Activated naive CD8-positive, alpha-beta T cell treated with anti-CD3 and anti-CD28 coated beads, Interleukin-2, amount 50 U/mL, for 24 hours (primary cell): ENCODE measurements around the gene CLCN4.

Experiments used
- ATAC-seq: fragments of 150-1000 bp; cut with Tn5 transposase; one replicate; pipeline ENCODE4 v1.10.0; 2021
- DNase-seq: peaks from one replicate; pipeline ENCODE4 v3.0.0; 2021
- H3K27ac Mint-ChIP-seq: one replicate; pipeline ENCODE4 v1.8.0; 2021; ENCODE audit warnings: mild to moderate bottlenecking, mixed read lengths
- H3K27me3 Mint-ChIP-seq: one replicate; pipeline ENCODE4 v1.8.0; 2021; ENCODE audit warnings: mixed read lengths
- H3K36me3 Mint-ChIP-seq: one replicate; pipeline ENCODE4 v1.8.0; 2021; ENCODE audit warnings: low read depth, mixed read lengths
- H3K4me1 Mint-ChIP-seq: one replicate; pipeline ENCODE4 v1.8.0; 2021; ENCODE audit warnings: mixed read lengths
- H3K4me3 Mint-ChIP-seq: one replicate; pipeline ENCODE4 v1.8.0; 2021; ENCODE audit warnings: mild to moderate bottlenecking, moderate library complexity, mixed read lengths
- H3K9me3 Mint-ChIP-seq: one replicate; pipeline ENCODE4 v1.8.0; 2021; ENCODE audit warnings: mixed read lengths

Gene CLCN4

GRCh38 chrX:10156199-10157031 lies at the start of gene CLCN4:
CLCN4 (plus strand) TSS chrX:10156975; CDS start chrX:10185033, 28,058 bp downstream.
- H3K27me3 Mint-ChIP-seq, result peaks cover 41% of the 10 kb centered on the region
- no peak within 1 kb of the TSS for H3K27ac Mint-ChIP-seq
- no peak for DNase-seq
- peaks cover 16% of the 10 kb centered on the region for H3K4me1 Mint-ChIP-seq
- no peak for ATAC-seq
- H3K36me3 Mint-ChIP-seq, result no peaks in the 10 kb centered on the region
- no peaks in the 10 kb centered on the region for H3K9me3 Mint-ChIP-seq
- H3K4me3 Mint-ChIP-seq, result peak within 1 kb of the TSS; percentile 45

- peaks cover 12% of the 10 kb centered on the region for H3K36me3 Mint-ChIP-seq
- H3K9me3 Mint-ChIP-seq, result no peaks in the 10 kb centered on the region
- H3K4me1 Mint-ChIP-seq, result peaks cover 74% of the 10 kb centered on the region
- ATAC-seq, result no peak
- H3K4me3 Mint-ChIP-seq, result peak overlapping the region; percentile 53
- no peaks in the 10 kb centered on the region for H3K27me3 Mint-ChIP-seq
- H3K27ac Mint-ChIP-seq, result peak overlapping the region; percentile 83
- DNase-seq, result no peak
Measured at GRCh38 chrX:10107483-10107882, 49.3 kb upstream of the CLCN4 start.

- H3K4me3 Mint-ChIP-seq, result no peak overlapping the region
- H3K9me3 Mint-ChIP-seq, result no peaks in the 10 kb centered on the region
- peaks cover 12% of the 10 kb centered on the region for H3K36me3 Mint-ChIP-seq
- no peak for DNase-seq
- H3K4me1 Mint-ChIP-seq, result peaks cover 78% of the 10 kb centered on the region
- peak overlapping the region; percentile 88 for H3K27ac Mint-ChIP-seq
- peak; percentile 11 for ATAC-seq
- H3K27me3 Mint-ChIP-seq, result no peaks in the 10 kb centered on the region
Measured at GRCh38 chrX:10108288-10108687, 48.5 kb upstream of the CLCN4 start.

- Mint-ChIP-seq H3K4me3 (no peak overlapping the region), H3K27ac (peak overlapping the region; percentile 67), H3K4me1 (peaks cover 80% of the 10 kb centered on the region), H3K27me3 (no peaks in the 10 kb centered on the region), H3K9me3 (no peaks in the 10 kb centered on the region), H3K36me3 (peaks cover 9% of the 10 kb centered on the region)
- DNase-seq (no peak), ATAC-seq (no peak)
Measured at GRCh38 chrX:10109695-10110094, 47.1 kb upstream of the CLCN4 start.

GRCh38 chrX:10110316-10110935 lies 46.3 kb upstream of the CLCN4 start:
- no peak for ATAC-seq
- no peaks in the 10 kb centered on the region for H3K9me3 Mint-ChIP-seq
- H3K36me3 Mint-ChIP-seq, result peaks cover 6% of the 10 kb centered on the region
- H3K4me3 Mint-ChIP-seq, result peak overlapping the region; percentile 72
- no peak for DNase-seq
- H3K27ac Mint-ChIP-seq, result peak overlapping the region; percentile 97
- no peaks in the 10 kb centered on the region for H3K27me3 Mint-ChIP-seq
- H3K4me1 Mint-ChIP-seq, result peaks cover 76% of the 10 kb centered on the region

GRCh38 chrX:10110984-10111363 lies 45.8 kb upstream of the CLCN4 start:
- H3K4me1 Mint-ChIP-seq, result peaks cover 71% of the 10 kb centered on the region
- DNase-seq (peak; percentile 59), ATAC-seq (peak; percentile 59)
- no peaks in the 10 kb centered on the region for H3K9me3 Mint-ChIP-seq
- peak overlapping the region; percentile 97 for H3K27ac Mint-ChIP-seq
- H3K27me3 Mint-ChIP-seq, result no peaks in the 10 kb centered on the region
- H3K4me3 Mint-ChIP-seq, result peak overlapping the region; percentile 72
- H3K36me3 Mint-ChIP-seq, result peaks cover 5% of the 10 kb centered on the region

- Mint-ChIP-seq H3K9me3 (no peaks in the 10 kb centered on the region), H3K4me1 (peaks cover 71% of the 10 kb centered on the region), H3K27ac (peak overlapping the region; percentile 97), H3K27me3 (no peaks in the 10 kb centered on the region), H3K4me3 (peak overlapping the region; percentile 72), H3K36me3 (peaks cover 10% of the 10 kb centered on the region)
- ATAC-seq, result peak; percentile 47
- DNase-seq, result peak; percentile 51
Measured at GRCh38 chrX:10111364-10112148, 45.2 kb upstream of the CLCN4 start.

- DNase-seq (no peak), ATAC-seq (no peak)
- peak overlapping the region; percentile 55 for H3K4me3 Mint-ChIP-seq
- peaks cover 62% of the 10 kb centered on the region for H3K4me1 Mint-ChIP-seq
- H3K27me3 Mint-ChIP-seq, result no peaks in the 10 kb centered on the region
- H3K27ac Mint-ChIP-seq, result peak overlapping the region; percentile 66
- H3K9me3 Mint-ChIP-seq, result no peaks in the 10 kb centered on the region
- peaks cover 11% of the 10 kb centered on the region for H3K36me3 Mint-ChIP-seq
Measured at GRCh38 chrX:10112510-10112909, 44.3 kb upstream of the CLCN4 start.

GRCh38 chrX:10115082-10115481 lies 41.7 kb upstream of the CLCN4 start:
- ATAC-seq (no peak), DNase-seq (no peak)
- H3K4me1 Mint-ChIP-seq, result peaks cover 57% of the 10 kb centered on the region
- no peaks in the 10 kb centered on the region for H3K9me3 Mint-ChIP-seq
- H3K27me3 Mint-ChIP-seq, result no peaks in the 10 kb centered on the region
- H3K4me3 Mint-ChIP-seq, result no peak overlapping the region
- peaks cover 15% of the 10 kb centered on the region for H3K36me3 Mint-ChIP-seq
- no peak overlapping the region for H3K27ac Mint-ChIP-seq

GRCh38 chrX:10117301-10117700 lies 39.5 kb upstream of the CLCN4 start:
- ATAC-seq (no peak), DNase-seq (no peak)
- Mint-ChIP-seq H3K36me3 (peaks cover 12% of the 10 kb centered on the region), H3K4me3 (no peak overlapping the region), H3K27ac (no peak overlapping the region), H3K4me1 (peaks cover 52% of the 10 kb centered on the region), H3K9me3 (no peaks in the 10 kb centered on the region), H3K27me3 (no peaks in the 10 kb centered on the region)

- Mint-ChIP-seq H3K4me3 (no peak overlapping the region), H3K4me1 (peaks cover 50% of the 10 kb centered on the region), H3K36me3 (peaks cover 12% of the 10 kb centered on the region), H3K9me3 (no peaks in the 10 kb centered on the region), H3K27ac (peak overlapping the region; percentile 64), H3K27me3 (no peaks in the 10 kb centered on the region)
- DNase-seq (no peak), ATAC-seq (no peak)
Measured at GRCh38 chrX:10117864-10118377, 38.9 kb upstream of the CLCN4 start.

- Mint-ChIP-seq H3K27me3 (no peaks in the 10 kb centered on the region), H3K4me3 (no peak overlapping the region), H3K27ac (peak overlapping the region; percentile 64), H3K9me3 (no peaks in the 10 kb centered on the region), H3K36me3 (peaks cover 12% of the 10 kb centered on the region), H3K4me1 (peaks cover 46% of the 10 kb centered on the region)
- ATAC-seq (no peak), DNase-seq (no peak)
Measured at GRCh38 chrX:10118530-10118929, 38.2 kb upstream of the CLCN4 start.

GRCh38 chrX:10119399-10119990 lies 37.3 kb upstream of the CLCN4 start:
- peak; percentile 55 for DNase-seq
- Mint-ChIP-seq H3K27ac (peak overlapping the region; percentile 71), H3K9me3 (no peaks in the 10 kb centered on the region), H3K36me3 (peaks cover 12% of the 10 kb centered on the region), H3K27me3 (no peaks in the 10 kb centered on the region), H3K4me3 (no peak overlapping the region), H3K4me1 (peaks cover 46% of the 10 kb centered on the region)
- ATAC-seq, result peak; percentile 72

GRCh38 chrX:10120331-10120730 lies 36.4 kb upstream of the CLCN4 start:
- DNase-seq (no peak), ATAC-seq (no peak)
- no peak overlapping the region for H3K4me3 Mint-ChIP-seq
- H3K27ac Mint-ChIP-seq, result no peak overlapping the region
- H3K36me3 Mint-ChIP-seq, result peaks cover 14% of the 10 kb centered on the region
- H3K27me3 Mint-ChIP-seq, result no peaks in the 10 kb centered on the region
- peaks cover 44% of the 10 kb centered on the region for H3K4me1 Mint-ChIP-seq
- H3K9me3 Mint-ChIP-seq, result no peaks in the 10 kb centered on the region
